ENCODE data around the gene GPR52.

Gene GPR52

DNA sequence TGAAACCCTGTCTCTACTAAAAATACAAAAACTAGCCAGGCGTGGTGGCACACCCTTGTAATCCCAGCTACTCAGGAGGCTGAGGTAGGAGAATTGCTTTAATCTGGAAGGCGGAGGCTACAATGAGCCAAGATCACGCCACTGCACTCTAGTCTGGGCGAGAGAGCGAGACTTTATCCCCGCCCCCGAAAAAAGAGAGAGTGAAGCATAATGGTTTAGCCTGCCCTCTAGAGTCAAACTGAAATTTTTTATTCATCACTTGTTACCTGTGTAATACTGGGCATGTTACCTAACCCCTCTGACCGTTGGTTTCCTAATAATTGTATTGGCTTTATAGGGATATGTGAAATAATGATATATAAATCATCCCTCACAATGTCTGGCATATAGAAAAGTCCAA, 18.8 kb downstream of the GPR52 start:
- no peak overlapping the region for H3K4me3 ChIP-seq (ENCODE audit: low read depth, low read length)
- TF ChIP-seq POLR2A (IDR thresholded peaks at IDR 0.05; ENCODE audit: extremely low read depth, insufficient read length) (no peak), MYC (IDR thresholded peaks at IDR 0.05; ENCODE audit: low read depth, low read length) (no peak), CTCF (IDR thresholded peaks at IDR 0.05; ENCODE audit: low read depth, low read length) (no peak)
- TF ChIP-seq, protein P1, sequence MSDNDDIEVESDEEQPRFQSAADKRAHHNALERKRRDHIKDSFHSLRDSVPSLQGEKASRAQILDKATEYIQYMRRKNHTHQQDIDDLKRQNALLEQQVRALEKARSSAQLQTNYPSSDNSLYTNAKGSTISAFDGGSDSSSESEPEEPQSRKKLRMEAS (IDR thresholded peaks at IDR 0.05; ENCODE audit: low read depth, low read length) = no peak
- DNase-seq (ENCODE audit: low read depth) = no peak

DNA sequence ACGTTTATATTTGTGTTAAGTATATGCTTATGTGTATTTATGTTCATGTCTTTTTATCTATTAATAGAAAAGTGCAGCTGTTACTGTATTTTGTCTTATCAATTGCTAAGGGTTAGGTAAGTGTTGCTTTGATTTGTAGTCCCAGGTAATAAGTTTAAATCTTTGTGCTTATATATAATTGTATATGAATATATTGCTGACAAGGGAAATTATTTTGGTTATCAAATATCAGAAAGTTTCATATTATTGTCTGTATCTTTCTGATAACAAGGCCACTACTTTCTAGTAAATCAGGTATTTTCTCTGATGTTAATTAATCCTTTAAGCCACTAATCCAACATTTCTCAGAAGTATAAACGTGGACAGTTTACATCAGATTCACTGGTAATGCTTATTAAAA, 21.3 kb downstream of the GPR52 start:
- H3K4me3 ChIP-seq (ENCODE audit: low read depth, low read length) = no peak overlapping the region
- no peak for DNase-seq (ENCODE audit: low read depth)
- TF ChIP-seq MYC (IDR thresholded peaks at IDR 0.05; ENCODE audit: low read depth, low read length) = no peak
- TF ChIP-seq, protein P1 (IDR thresholded peaks at IDR 0.05; ENCODE audit: low read depth, low read length) = no peak
- TF ChIP-seq POLR2A (IDR thresholded peaks at IDR 0.05; ENCODE audit: extremely low read depth, insufficient read length) = no peak
- TF ChIP-seq CTCF (IDR thresholded peaks at IDR 0.05; ENCODE audit: low read depth, low read length) = no peak

- TF ChIP-seq MYC (IDR thresholded peaks at IDR 0.05; ENCODE audit: low read depth, low read length) = no peak
- TF ChIP-seq CTCF (IDR thresholded peaks at IDR 0.05; ENCODE audit: low read depth, low read length) = no peak
- no peak for TF ChIP-seq POLR2A (IDR thresholded peaks at IDR 0.05; ENCODE audit: extremely low read depth, insufficient read length)
- TF ChIP-seq, protein P1 (IDR thresholded peaks at IDR 0.05; ENCODE audit: low read depth, low read length) = no peak
- DNase-seq (ENCODE audit: low read depth) = no peak
Observed at GRCh38 chr1:174469687-174470086, 21.9 kb downstream of the GPR52 start.

GRCh38 chr1:174479281-174479680, 31.5 kb downstream of the GPR52 start:
- no peak for DNase-seq (ENCODE audit: low read depth)
- H3K4me3 ChIP-seq (ENCODE audit: low read depth, low read length) = no peak overlapping the region
- TF ChIP-seq MYC (IDR thresholded peaks at IDR 0.05; ENCODE audit: low read depth, low read length) (no peak), CTCF (IDR thresholded peaks at IDR 0.05; ENCODE audit: low read depth, low read length) (no peak), POLR2A (IDR thresholded peaks at IDR 0.05; ENCODE audit: extremely low read depth, insufficient read length) (no peak)
- TF ChIP-seq, protein P1 (IDR thresholded peaks at IDR 0.05; ENCODE audit: low read depth, low read length) = no peak

More at GRCh38 chr1:174469687-174470086, 21.9 kb downstream of the GPR52 start:
- H3K4me3 ChIP-seq (ENCODE audit: low read depth, low read length) = no peak overlapping the region

DNA sequence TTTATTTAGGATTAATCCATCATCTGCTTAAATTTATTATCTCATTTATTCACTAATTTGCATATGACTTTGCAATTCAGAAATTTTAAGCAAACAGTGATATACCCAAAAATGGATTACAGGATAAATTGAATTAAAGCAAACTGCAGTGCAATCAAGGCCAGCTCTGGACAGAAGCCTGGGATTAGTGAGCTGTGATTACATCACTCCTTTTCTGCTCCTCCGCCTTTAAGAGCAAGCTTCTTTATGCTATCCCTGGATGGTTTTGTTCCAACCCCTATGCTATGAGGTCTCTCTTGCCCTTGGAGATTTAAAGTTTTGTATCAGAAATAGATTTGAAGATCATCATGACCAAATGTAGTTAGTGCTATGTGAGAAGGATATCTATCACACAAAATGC, 32.6 kb downstream of the GPR52 start:
- H3K4me3 ChIP-seq (ENCODE audit: low read depth, low read length) = no peak overlapping the region
- TF ChIP-seq POLR2A (IDR thresholded peaks at IDR 0.05; ENCODE audit: extremely low read depth, insufficient read length) = no peak
- no peak for TF ChIP-seq MYC (IDR thresholded peaks at IDR 0.05; ENCODE audit: low read depth, low read length)
- TF ChIP-seq, protein P1 (IDR thresholded peaks at IDR 0.05; ENCODE audit: low read depth, low read length) = no peak
- no peak for TF ChIP-seq CTCF (IDR thresholded peaks at IDR 0.05; ENCODE audit: low read depth, low read length)
- DNase-seq (ENCODE audit: low read depth) = no peak

DNA sequence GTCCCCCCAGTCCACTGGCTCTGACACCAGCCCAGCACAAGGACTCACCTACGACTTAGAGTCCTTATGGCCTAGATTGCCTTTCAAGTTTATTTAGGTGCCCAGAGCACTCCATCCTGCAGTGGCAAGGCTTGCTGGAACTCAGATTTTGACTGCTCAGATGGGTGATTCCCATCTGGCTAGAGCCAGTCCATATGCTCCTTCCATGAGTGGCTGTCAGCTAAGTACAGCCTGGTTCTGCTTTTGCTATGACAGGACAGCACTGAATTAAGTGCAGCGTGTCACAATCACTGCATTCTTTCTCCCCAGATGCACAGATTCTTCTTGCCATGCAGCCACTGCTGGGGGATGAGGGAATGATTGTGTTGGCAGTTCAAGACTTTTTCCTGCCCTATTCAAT, 43.8 kb downstream of the GPR52 start:
- no peak overlapping the region for H3K4me3 ChIP-seq (ENCODE audit: low read depth, low read length)
- no peak for DNase-seq (ENCODE audit: low read depth)
- TF ChIP-seq, protein P1 (IDR thresholded peaks at IDR 0.05; ENCODE audit: low read depth, low read length) = no peak
- TF ChIP-seq POLR2A (IDR thresholded peaks at IDR 0.05; ENCODE audit: extremely low read depth, insufficient read length) = no peak
- TF ChIP-seq MYC (IDR thresholded peaks at IDR 0.05; ENCODE audit: low read depth, low read length) = no peak
- TF ChIP-seq CTCF (IDR thresholded peaks at IDR 0.05; ENCODE audit: low read depth, low read length) = no peak
